Brain microvascular endothelial cell (primary cell): Measurements from ENCODE around the gene ATP6V0D1.

Experiments used
- DNase-seq: peaks from one replicate; pipeline ENCODE4 v3.0.0-alpha.2; 2020
- H3K27ac ChIP-seq: fragments of 250-450 bp; sonication (Bioruptor Pico); 2 replicates; pipeline ENCODE4 v1.5.1; 2020; ENCODE audit warnings: mild to moderate bottlenecking, moderate library complexity
- H3K27me3 ChIP-seq: fragments of 250-450 bp; sonication (Bioruptor Pico); replicated peaks from 2 replicates; pipeline ENCODE4 v1.5.1; 2020; ENCODE audit warnings: mild to moderate bottlenecking
- H3K36me3 ChIP-seq: fragments of 250-450 bp; sonication (Bioruptor Pico); replicated peaks from 2 replicates; pipeline ENCODE4 v1.5.1; 2020; ENCODE audit warnings: mild to moderate bottlenecking
- H3K4me3 ChIP-seq: 2 replicates; pipeline ENCODE4 v1.5.1; 2011; ENCODE audit warnings: low read depth, mild to moderate bottlenecking, control low read depth, low read length, moderate library complexity
- CTCF ChIP-seq: IDR thresholded peaks from 2 replicates; pipeline ENCODE4 v1.5.1; 2011; ENCODE audit warnings: low read depth, mild to moderate bottlenecking, moderate library complexity, low read length, control low read depth, inconsistent platforms; ENCODE audit errors: missing control alignments
- in situ Hi-C: cut with HindIII; loops from 2 replicates; pipeline ENCODE4 v1.10.0; 2017; ENCODE audit warnings: low sequenced_read_pairs, low pct_ligation_motif_present

ATP6V0D1 gene

DNA sequence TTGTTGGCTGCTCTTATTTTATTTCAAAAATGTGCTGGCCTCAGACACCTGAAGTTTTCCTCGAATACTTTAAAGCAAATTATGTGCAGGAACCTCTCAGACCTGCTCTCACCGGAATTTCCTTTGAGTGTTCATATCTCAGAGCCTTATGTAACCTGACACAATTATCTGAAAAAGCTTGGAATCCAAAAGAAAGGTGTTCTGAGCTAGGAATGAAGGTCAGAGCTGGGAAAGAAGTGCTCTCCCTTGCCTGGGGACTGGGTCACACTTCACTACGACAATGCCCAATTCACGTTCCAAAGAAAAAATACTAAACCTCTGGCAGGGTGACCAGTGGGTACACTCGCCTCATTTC is 56.7 kb downstream of the ATP6V0D1 start:
- peaks cover 19% of the 10 kb centered on the region for H3K27me3 ChIP-seq
- no peak for TF ChIP-seq CTCF
- H3K36me3 ChIP-seq = no peaks in the 10 kb centered on the region
- H3K4me3 ChIP-seq = no peak overlapping the region
- in situ Hi-C loops = no loop called here
- no peak overlapping the region for H3K27ac ChIP-seq
- no peak for DNase-seq

- Histone ChIP-seq H3K27me3 (peaks cover 19% of the 10 kb centered on the region), H3K27ac (no peak overlapping the region), H3K36me3 (no peaks in the 10 kb centered on the region), H3K4me3 (no peak overlapping the region)
- DNase-seq = no peak
- in situ Hi-C loops = no loop called here
- no peak for TF ChIP-seq CTCF
Measured at GRCh38 chr16:67423611-67424260, 57.2 kb downstream of the ATP6V0D1 start.

- in situ Hi-C loops = no loop called here
- DNase-seq = no peak
- H3K27ac ChIP-seq = no peak overlapping the region
- peaks cover 19% of the 10 kb centered on the region for H3K27me3 ChIP-seq
- no peak for TF ChIP-seq CTCF
- H3K36me3 ChIP-seq = no peaks in the 10 kb centered on the region
- no peak overlapping the region for H3K4me3 ChIP-seq
Measured at GRCh38 chr16:67423015-67423414, 57.9 kb downstream of the ATP6V0D1 start.

- peaks cover 14% of the 10 kb centered on the region for H3K27me3 ChIP-seq
- H3K27ac ChIP-seq = no peak overlapping the region
- H3K4me3 ChIP-seq = no peak overlapping the region
- TF ChIP-seq CTCF = no peak
- DNase-seq = no peak
- in situ Hi-C loops = no loop called here
- H3K36me3 ChIP-seq = no peaks in the 10 kb centered on the region
Measured at GRCh38 chr16:67421030-67421429, 59.9 kb downstream of the ATP6V0D1 start.

DNA sequence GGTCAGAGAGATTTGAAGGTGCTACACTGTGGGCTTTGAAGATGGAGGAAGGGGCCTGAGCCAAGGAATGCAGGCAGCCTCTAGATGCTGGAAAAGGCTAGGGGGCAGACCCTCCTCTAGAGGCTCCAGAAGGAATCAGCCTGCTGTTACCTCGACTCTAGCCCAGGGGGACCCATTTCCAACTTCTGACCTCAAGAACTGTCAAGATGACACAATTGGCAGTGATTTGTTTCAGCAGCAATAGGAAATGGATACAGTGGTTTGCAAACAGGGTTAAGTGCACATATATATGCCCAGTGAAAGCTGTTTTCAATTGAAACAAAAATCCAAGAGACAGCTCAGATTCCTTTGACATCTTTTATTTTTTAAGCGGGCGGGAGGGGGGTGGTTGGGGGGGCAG is 61.0 kb downstream of the ATP6V0D1 start:
- peak; percentile 4 for TF ChIP-seq CTCF
- no peaks in the 10 kb centered on the region for H3K36me3 ChIP-seq
- in situ Hi-C loops = no loop called here
- H3K27ac ChIP-seq = no peak overlapping the region
- DNase-seq = no peak
- no peak overlapping the region for H3K4me3 ChIP-seq
- H3K27me3 ChIP-seq = peaks cover 4% of the 10 kb centered on the region

DNA sequence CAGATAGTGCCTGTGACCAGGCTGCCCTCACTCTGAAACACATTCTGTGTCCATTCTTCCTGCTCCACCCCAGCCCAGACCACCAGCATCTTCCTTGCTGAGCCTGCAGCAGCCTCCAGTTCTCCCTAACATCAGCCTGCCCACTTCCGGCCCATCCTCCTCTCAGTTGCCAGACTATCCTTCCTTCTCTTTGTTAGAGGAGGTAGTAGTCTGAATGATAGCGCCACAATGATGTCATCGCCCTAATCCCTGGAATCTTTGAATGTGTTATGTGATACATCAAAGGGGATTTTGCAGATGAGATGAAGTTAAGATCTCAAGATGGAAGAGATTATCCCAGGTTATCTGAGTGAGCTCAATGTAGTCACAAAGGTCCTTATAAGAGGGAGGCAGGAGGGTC is 61.5 kb downstream of the ATP6V0D1 start:
- peaks cover 2% of the 10 kb centered on the region for H3K27me3 ChIP-seq
- in situ Hi-C loops = no loop called here
- no peak for TF ChIP-seq CTCF

More for the DNA sequence above, 61.5 kb downstream of the ATP6V0D1 start:
- Histone ChIP-seq H3K4me3 (no peak overlapping the region), H3K36me3 (no peaks in the 10 kb centered on the region), H3K27ac (no peak overlapping the region)
- DNase-seq = no peak
